Subcutaneous abdominal adipose tissue (tissue), 5 donors: Measurements from ENCODE around the gene TNIK.

Experiments
- H3K27ac ChIP-seq: one replicate; pipeline ENCODE4 v1.7.0; 2013; ENCODE audit warnings: low read depth, mild to moderate bottlenecking, inconsistent platforms, low read length, moderate library complexity
- H3K27me3 ChIP-seq, 5 donors: one replicate each; pipeline ENCODE4 v1.7.0; 2013; ENCODE audit warnings: low read length in 5 of 5, inconsistent platforms in 1 of 5; ENCODE audit not compliant: control insufficient read depth in 5 of 5, insufficient read depth in 4 of 5
- H3K36me3 ChIP-seq, 5 donors: one replicate each; pipeline ENCODE4 v1.7.0; 2013; ENCODE audit warnings: low read length in 5 of 5; ENCODE audit not compliant: control insufficient read depth in 5 of 5, insufficient read depth in 5 of 5
- H3K4me1 ChIP-seq, 5 donors: one replicate each; pipeline ENCODE4 v1.7.0; 2013; ENCODE audit warnings: low read length in 5 of 5, mild to moderate bottlenecking in 3 of 5, moderate library complexity in 1 of 5; ENCODE audit not compliant: control insufficient read depth in 5 of 5, insufficient read depth in 5 of 5
- H3K4me3 ChIP-seq, 5 donors: one replicate each; pipeline ENCODE4 v1.7.0; 2013; ENCODE audit warnings: low read length in 5 of 5, low read depth in 1 of 5
- H3K9ac ChIP-seq, 5 donors: one replicate each; pipeline ENCODE4 v1.7.0; 2013; ENCODE audit warnings: low read length in 5 of 5, mild to moderate bottlenecking in 4 of 5, moderate library complexity in 3 of 5
- H3K9me3 ChIP-seq, 5 donors: one replicate each; pipeline ENCODE4 v1.7.0; 2013; ENCODE audit warnings: low read length in 5 of 5; ENCODE audit not compliant: control insufficient read depth in 5 of 5
- donor health status: healthy.
- donor health status: healthy.
- donor health status: healthy.
- donor health status: healthy.
- donor health status: healthy.

Gene TNIK

GRCh38 chr3:171348121-171348520 lies 112.1 kb downstream of the TNIK start:
- H3K27ac ChIP-seq = no peak overlapping the region
- peaks cover 0 to 12% (median 6%) of the 10 kb centered on the region in 5 donors for H3K4me1 ChIP-seq
- no peaks in the 10 kb centered on the region for H3K27me3 ChIP-seq
- no peaks in the 10 kb centered on the region for H3K9me3 ChIP-seq
- H3K9ac ChIP-seq = no peak overlapping the region
- H3K4me3 ChIP-seq = no peak overlapping the region
- H3K36me3 ChIP-seq = no peaks in the 10 kb centered on the region

- H3K36me3 ChIP-seq = no peaks in the 10 kb centered on the region
- H3K4me3 ChIP-seq = no peak overlapping the region
- no peak overlapping the region for H3K9ac ChIP-seq
- no peaks in the 10 kb centered on the region for H3K27me3 ChIP-seq
- H3K27ac ChIP-seq = no peak overlapping the region
- H3K4me1 ChIP-seq = peaks cover 0 to 12% (median 6%) of the 10 kb centered on the region in 5 donors
- H3K9me3 ChIP-seq = no peaks in the 10 kb centered on the region
Observed at GRCh38 chr3:171347301-171348039, 112.7 kb downstream of the TNIK start.

GRCh38 chr3:171346582-171347300 lies 113.5 kb downstream of the TNIK start:
- Histone ChIP-seq H3K4me1 (peaks cover 0 to 12% (median 6%) of the 10 kb centered on the region in 5 donors), H3K27me3 (no peaks in the 10 kb centered on the region), H3K4me3 (no peak overlapping the region), H3K9me3 (no peaks in the 10 kb centered on the region), H3K36me3 (no peaks in the 10 kb centered on the region), H3K9ac (no peak overlapping the region), H3K27ac (no peak overlapping the region)

GRCh38 chr3:171346019-171346418 lies 114.2 kb downstream of the TNIK start:
- no peaks in the 10 kb centered on the region for H3K27me3 ChIP-seq
- H3K9ac ChIP-seq = no peak overlapping the region
- no peaks in the 10 kb centered on the region for H3K36me3 ChIP-seq
- no peaks in the 10 kb centered on the region for H3K9me3 ChIP-seq
- peaks cover 0 to 12% (median 6%) of the 10 kb centered on the region in 5 donors for H3K4me1 ChIP-seq
- H3K4me3 ChIP-seq = no peak overlapping the region
- no peak overlapping the region for H3K27ac ChIP-seq

GRCh38 chr3:171345107-171345843 lies 114.9 kb downstream of the TNIK start:
- Histone ChIP-seq H3K27me3 (no peaks in the 10 kb centered on the region), H3K9ac (no peak overlapping the region), H3K9me3 (no peaks in the 10 kb centered on the region), H3K4me3 (no peak overlapping the region), H3K4me1 (peaks cover 0 to 12% (median 6%) of the 10 kb centered on the region in 5 donors), H3K36me3 (no peaks in the 10 kb centered on the region), H3K27ac (no peak overlapping the region)

GRCh38 chr3:171343693-171344092 lies 116.5 kb downstream of the TNIK start:
- H3K4me3 ChIP-seq = no peak overlapping the region
- H3K27me3 ChIP-seq = no peaks in the 10 kb centered on the region
- no peak overlapping the region for H3K27ac ChIP-seq
- no peaks in the 10 kb centered on the region for H3K36me3 ChIP-seq
- H3K9ac ChIP-seq = no peak overlapping the region
- H3K4me1 ChIP-seq = peaks cover 0 to 12% (median 6%) of the 10 kb centered on the region in 5 donors
- no peaks in the 10 kb centered on the region for H3K9me3 ChIP-seq

GRCh38 chr3:171342783-171343420 lies 117.3 kb downstream of the TNIK start:
- no peaks in the 10 kb centered on the region for H3K36me3 ChIP-seq
- peaks cover 0 to 9% (median 2%) of the 10 kb centered on the region in 5 donors for H3K4me1 ChIP-seq
- H3K27ac ChIP-seq = no peak overlapping the region
- H3K9ac ChIP-seq = no peak overlapping the region
- H3K4me3 ChIP-seq = no peak overlapping the region
- H3K9me3 ChIP-seq = no peaks in the 10 kb centered on the region
- no peaks in the 10 kb centered on the region for H3K27me3 ChIP-seq

GRCh38 chr3:171342200-171342599 lies 118.0 kb downstream of the TNIK start:
- Histone ChIP-seq H3K9me3 (no peaks in the 10 kb centered on the region), H3K4me3 (no peak overlapping the region), H3K9ac (no peak overlapping the region), H3K27ac (no peak overlapping the region), H3K36me3 (no peaks in the 10 kb centered on the region), H3K4me1 (peaks cover 0 to 3% (median 0%) of the 10 kb centered on the region in 5 donors), H3K27me3 (no peaks in the 10 kb centered on the region)

GRCh38 chr3:171340434-171340833 lies 119.8 kb downstream of the TNIK start:
- H3K4me3 ChIP-seq = no peak overlapping the region
- no peaks in the 10 kb centered on the region for H3K4me1 ChIP-seq
- H3K27me3 ChIP-seq = no peaks in the 10 kb centered on the region
- H3K27ac ChIP-seq = no peak overlapping the region
- no peak overlapping the region for H3K9ac ChIP-seq
- H3K36me3 ChIP-seq = no peaks in the 10 kb centered on the region
- H3K9me3 ChIP-seq = no peaks in the 10 kb centered on the region
